Measurements from ENCODE around the gene CASZ1.

CASZ1 gene

GRCh38 chr1:10679496-10680220, 116.8 kb downstream of the CASZ1 start:
- H3K18ac ChIP-seq (ENCODE audit: low read depth in 1 of 2, low read length in 2 of 2), result peak overlapping the region; percentile 25
- H2BK120ac ChIP-seq (ENCODE audit: low read depth, low read length), result no peak overlapping the region
- H3K79me1 ChIP-seq (replicated peaks; ENCODE audit: low read length, poor library complexity, severe bottlenecking), result no peaks in the 10 kb centered on the region
- peaks cover 33% of the 10 kb centered on the region for H3K4me1 ChIP-seq (ENCODE audit: control insufficient read depth, insufficient read depth, low read depth, low read length)
- H3K27me3 ChIP-seq (ENCODE audit: control insufficient read depth in 1 of 2, insufficient read depth in 1 of 2, low read length in 2 of 2), result peaks cover 0 to 66% of the 10 kb centered on the region in 2 experiments
- peak overlapping the region; percentile 23 for H4K91ac ChIP-seq (ENCODE audit: low read length)
- no peak overlapping the region for H3K4ac ChIP-seq (ENCODE audit: low read depth in 1 of 2, low read length in 2 of 2)
- no peak overlapping the region for H2AK5ac ChIP-seq (ENCODE audit: low read length, severe bottlenecking)
- H3K4me2 ChIP-seq (ENCODE audit: low read length, poor library complexity, severe bottlenecking), result no peak overlapping the region
- peak overlapping the region; percentile 58 for H4K8ac ChIP-seq (ENCODE audit: low read length)
- H2BK5ac ChIP-seq (ENCODE audit: low read depth, low read length, poor library complexity, severe bottlenecking), result no peak overlapping the region
- H3K23ac ChIP-seq (ENCODE audit: low read length in 2 of 2), result peak overlapping the region in 1 of 2 experiments; percentile 14
- no peaks in the 10 kb centered on the region for H3K36me3 ChIP-seq (ENCODE audit: control insufficient read depth in 1 of 2, insufficient read depth in 2 of 2, low read depth in 1 of 2, low read length in 2 of 2)
- no peak overlapping the region for H3K27ac ChIP-seq (ENCODE audit: low read length, poor library complexity, severe bottlenecking)
- H3K9ac ChIP-seq (ENCODE audit: low read length), result no peak overlapping the region
- no peaks in the 10 kb centered on the region for H3K9me3 ChIP-seq (ENCODE audit: control insufficient read depth, low read length)
- H2BK15ac ChIP-seq (ENCODE audit: low read depth, poor library complexity, severe bottlenecking), result no peak overlapping the region
- 52% methylated on average over 9 of the region's 9 CpGs for WGBS
- DNase-seq, result peak; percentile 76
- peak overlapping the region in 1 of 2 experiments; percentile 51 for H2BK12ac ChIP-seq (ENCODE audit: low read length in 2 of 2)
- H3K14ac ChIP-seq (ENCODE audit: low read length in 2 of 2), result peak overlapping the region in 1 of 2 experiments; percentile 35
- no peak overlapping the region for H3K4me3 ChIP-seq (ENCODE audit: insufficient read depth in 1 of 2, low read depth in 1 of 2, low read length in 2 of 2)
- H2AFZ ChIP-seq (ENCODE audit: low read depth, low read length), result no peak overlapping the region

DNA sequence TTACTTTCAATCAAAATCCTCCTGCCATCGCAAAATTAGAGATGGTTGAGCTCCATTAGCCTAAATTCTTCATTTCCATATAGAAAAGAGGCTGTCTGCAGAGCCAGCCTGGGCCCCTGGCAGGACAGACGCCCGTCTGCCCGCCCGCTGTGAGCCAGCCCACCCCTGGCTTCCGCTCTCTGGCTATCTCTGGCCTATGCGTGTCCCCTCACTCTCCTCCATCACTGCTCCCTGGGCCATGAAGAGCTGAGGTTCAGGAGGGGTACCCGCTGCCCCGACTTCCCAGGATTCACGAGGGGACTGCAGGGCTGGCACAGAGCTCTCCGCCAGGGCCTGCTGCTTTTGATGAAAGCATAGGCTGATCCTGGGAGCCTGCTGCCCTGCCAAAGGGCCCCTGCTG, 117.6 kb downstream of the CASZ1 start:
- Histone ChIP-seq H2BK15ac (ENCODE audit: low read depth, poor library complexity, severe bottlenecking) (peak overlapping the region; percentile 29), H3K27ac (ENCODE audit: low read length, poor library complexity, severe bottlenecking) (no peak overlapping the region), H3K27me3 (ENCODE audit: control insufficient read depth in 1 of 2, insufficient read depth in 1 of 2, low read length in 2 of 2) (peaks cover 0 to 70% of the 10 kb centered on the region in 2 experiments), H4K91ac (ENCODE audit: low read length) (peak overlapping the region; percentile 6), H3K36me3 (ENCODE audit: control insufficient read depth in 1 of 2, insufficient read depth in 2 of 2, low read depth in 1 of 2, low read length in 2 of 2) (no peaks in the 10 kb centered on the region), H3K79me1 (replicated peaks; ENCODE audit: low read length, poor library complexity, severe bottlenecking) (no peaks in the 10 kb centered on the region), H3K4me3 (ENCODE audit: insufficient read depth in 1 of 2, low read depth in 1 of 2, low read length in 2 of 2) (no peak overlapping the region), H3K4ac (ENCODE audit: low read depth in 1 of 2, low read length in 2 of 2) (no peak overlapping the region), H3K9me3 (ENCODE audit: control insufficient read depth, low read length) (no peaks in the 10 kb centered on the region), H2AK5ac (ENCODE audit: low read length, severe bottlenecking) (no peak overlapping the region), H2BK5ac (ENCODE audit: low read depth, low read length, poor library complexity, severe bottlenecking) (no peak overlapping the region), H3K23ac (ENCODE audit: low read length in 2 of 2) (no peak overlapping the region), H2BK12ac (ENCODE audit: low read length in 2 of 2) (peak overlapping the region in 1 of 2 experiments; percentile 51), H2BK120ac (ENCODE audit: low read depth, low read length) (no peak overlapping the region), H2AFZ (ENCODE audit: low read depth, low read length) (no peak overlapping the region), H3K14ac (ENCODE audit: low read length in 2 of 2) (peak overlapping the region in 1 of 2 experiments; percentile 13), H4K8ac (ENCODE audit: low read length) (no peak overlapping the region), H3K4me1 (ENCODE audit: control insufficient read depth, insufficient read depth, low read depth, low read length) (peaks cover 38% of the 10 kb centered on the region), H3K18ac (ENCODE audit: low read depth in 1 of 2, low read length in 2 of 2) (no peak overlapping the region), H3K9ac (ENCODE audit: low read length) (no peak overlapping the region), H3K4me2 (ENCODE audit: low read length, poor library complexity, severe bottlenecking) (no peak overlapping the region)
- 95% methylated on average over 11 of the region's 11 CpGs for WGBS
- DNase-seq, result no peak

DNA sequence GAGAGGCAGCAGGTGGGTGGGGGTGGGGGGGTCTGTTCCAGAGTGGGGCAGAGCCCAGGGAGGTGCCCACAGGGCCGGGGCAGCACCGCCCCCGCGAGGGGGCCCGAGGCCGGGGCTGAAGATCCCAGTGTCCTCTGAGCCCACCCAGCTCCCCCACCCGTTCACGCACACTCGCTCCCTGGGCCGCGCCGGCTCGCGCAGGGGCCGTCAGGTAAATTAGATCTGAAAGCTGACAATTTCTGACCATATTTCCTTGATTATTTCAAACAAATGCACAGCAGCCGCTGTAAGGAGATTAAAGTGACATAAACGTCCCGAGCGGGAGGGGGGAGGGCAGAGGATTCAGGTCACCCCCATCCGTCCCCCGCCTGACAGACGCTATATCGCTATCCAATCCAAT, 118.0 kb downstream of the CASZ1 start:
- no peak overlapping the region for H2BK15ac ChIP-seq (ENCODE audit: low read depth, poor library complexity, severe bottlenecking)
- no peak overlapping the region for H3K9ac ChIP-seq (ENCODE audit: low read length)
- H3K4me3 ChIP-seq (ENCODE audit: insufficient read depth in 1 of 2, low read depth in 1 of 2, low read length in 2 of 2), result no peak overlapping the region
- H2AFZ ChIP-seq (ENCODE audit: low read depth, low read length), result no peak overlapping the region
- H2BK12ac ChIP-seq (ENCODE audit: low read length in 2 of 2), result no peak overlapping the region
- H2BK5ac ChIP-seq (ENCODE audit: low read depth, low read length, poor library complexity, severe bottlenecking), result no peak overlapping the region
- no peak overlapping the region for H2BK120ac ChIP-seq (ENCODE audit: low read depth, low read length)
- no peaks in the 10 kb centered on the region for H3K9me3 ChIP-seq (ENCODE audit: control insufficient read depth, low read length)
- no peaks in the 10 kb centered on the region for H3K36me3 ChIP-seq (ENCODE audit: control insufficient read depth in 1 of 2, insufficient read depth in 2 of 2, low read depth in 1 of 2, low read length in 2 of 2)
- peaks cover 0 to 70% of the 10 kb centered on the region in 2 experiments for H3K27me3 ChIP-seq (ENCODE audit: control insufficient read depth in 1 of 2, insufficient read depth in 1 of 2, low read length in 2 of 2)
- DNase-seq, result no peak
- H4K8ac ChIP-seq (ENCODE audit: low read length), result no peak overlapping the region
- no peak overlapping the region for H3K4ac ChIP-seq (ENCODE audit: low read depth in 1 of 2, low read length in 2 of 2)
- no peak overlapping the region for H2AK5ac ChIP-seq (ENCODE audit: low read length, severe bottlenecking)
- no peak overlapping the region for H3K27ac ChIP-seq (ENCODE audit: low read length, poor library complexity, severe bottlenecking)
- no peak overlapping the region for H4K91ac ChIP-seq (ENCODE audit: low read length)
- no peak overlapping the region for H3K14ac ChIP-seq (ENCODE audit: low read length in 2 of 2)
- peaks cover 38% of the 10 kb centered on the region for H3K4me1 ChIP-seq (ENCODE audit: control insufficient read depth, insufficient read depth, low read depth, low read length)
- no peak overlapping the region for H3K23ac ChIP-seq (ENCODE audit: low read length in 2 of 2)
- no peaks in the 10 kb centered on the region for H3K79me1 ChIP-seq (replicated peaks; ENCODE audit: low read length, poor library complexity, severe bottlenecking)
- no peak overlapping the region for H3K4me2 ChIP-seq (ENCODE audit: low read length, poor library complexity, severe bottlenecking)
- WGBS, result 90% methylated on average over 23 of the region's 23 CpGs
- no peak overlapping the region for H3K18ac ChIP-seq (ENCODE audit: low read depth in 1 of 2, low read length in 2 of 2)

DNA sequence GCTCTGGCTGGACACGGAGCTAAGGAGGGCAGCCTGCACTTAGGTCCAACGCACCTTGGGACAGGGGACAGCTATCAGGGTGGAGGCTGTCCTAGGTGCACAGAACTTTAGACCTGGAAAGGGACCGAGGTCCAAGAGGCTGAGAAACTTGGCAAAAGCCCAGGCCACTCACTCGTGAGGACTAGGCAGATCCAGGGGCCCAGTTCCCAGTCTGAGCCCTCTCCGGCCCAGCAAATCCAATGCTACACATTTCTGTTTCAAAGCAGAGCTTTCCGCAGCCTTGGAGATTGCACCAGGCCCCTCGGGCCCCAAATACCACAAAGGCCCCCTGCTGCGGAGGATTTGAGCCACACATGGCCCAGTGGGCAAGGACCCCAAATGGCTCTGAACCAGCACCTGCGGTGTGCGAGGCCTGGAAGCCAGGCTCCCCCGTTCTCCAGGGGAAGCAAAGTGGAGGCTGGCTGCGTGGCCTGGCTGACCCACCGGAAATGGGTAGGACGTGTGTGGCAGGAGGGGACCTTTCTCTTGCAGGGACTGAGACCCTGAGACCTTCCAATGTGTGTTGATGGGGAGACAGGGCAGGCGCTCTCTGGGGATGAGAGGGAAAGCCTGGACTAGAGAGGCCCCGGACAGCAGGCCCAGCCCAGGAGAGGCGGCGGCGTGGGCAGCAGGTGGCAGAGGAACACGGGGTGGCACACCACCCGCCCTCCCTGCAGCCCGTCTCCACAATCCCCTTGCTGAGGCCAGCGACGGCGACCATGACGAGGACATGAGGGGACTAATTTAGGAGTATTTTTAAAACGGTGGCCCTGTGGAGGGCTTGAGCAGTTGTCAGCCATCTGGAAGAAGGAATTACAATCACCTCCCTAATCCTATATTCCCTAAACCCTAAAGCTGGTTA, 118.7 kb downstream of the CASZ1 start:
- peak overlapping the region in 1 of 2 experiments; percentile 42 for H3K4ac ChIP-seq (ENCODE audit: low read depth in 1 of 2, low read length in 2 of 2)
- peaks cover 0 to 70% of the 10 kb centered on the region in 2 experiments for H3K27me3 ChIP-seq (ENCODE audit: control insufficient read depth in 1 of 2, insufficient read depth in 1 of 2, low read length in 2 of 2)
- peak overlapping the region in 1 of 2 experiments; percentile 59 for H3K18ac ChIP-seq (ENCODE audit: low read depth in 1 of 2, low read length in 2 of 2)
- H4K91ac ChIP-seq (ENCODE audit: low read length), result no peak overlapping the region
- H3K27ac ChIP-seq (ENCODE audit: low read length, poor library complexity, severe bottlenecking), result no peak overlapping the region
- H3K79me1 ChIP-seq (replicated peaks; ENCODE audit: low read length, poor library complexity, severe bottlenecking), result no peaks in the 10 kb centered on the region
- H3K4me2 ChIP-seq (ENCODE audit: low read length, poor library complexity, severe bottlenecking), result no peak overlapping the region
- no peaks in the 10 kb centered on the region for H3K36me3 ChIP-seq (ENCODE audit: control insufficient read depth in 1 of 2, insufficient read depth in 2 of 2, low read depth in 1 of 2, low read length in 2 of 2)
- H3K14ac ChIP-seq (ENCODE audit: low read length in 2 of 2), result peak overlapping the region in 1 of 2 experiments; percentile 84
- no peak overlapping the region for H2BK120ac ChIP-seq (ENCODE audit: low read depth, low read length)
- H2BK5ac ChIP-seq (ENCODE audit: low read depth, low read length, poor library complexity, severe bottlenecking), result no peak overlapping the region
- no peak for DNase-seq
- 81% methylated on average over 22 of the region's 27 CpGs for WGBS
- peak overlapping the region in 1 of 2 experiments; percentile 83 for H2BK12ac ChIP-seq (ENCODE audit: low read length in 2 of 2)
- no peak overlapping the region for H2AFZ ChIP-seq (ENCODE audit: low read depth, low read length)
- no peak overlapping the region for H3K4me3 ChIP-seq (ENCODE audit: insufficient read depth in 1 of 2, low read depth in 1 of 2, low read length in 2 of 2)
- peak overlapping the region; percentile 31 for H4K8ac ChIP-seq (ENCODE audit: low read length)
- H2AK5ac ChIP-seq (ENCODE audit: low read length, severe bottlenecking), result no peak overlapping the region
- no peak overlapping the region for H3K23ac ChIP-seq (ENCODE audit: low read length in 2 of 2)
- peaks cover 38% of the 10 kb centered on the region for H3K4me1 ChIP-seq (ENCODE audit: control insufficient read depth, insufficient read depth, low read depth, low read length)
- H3K9me3 ChIP-seq (ENCODE audit: control insufficient read depth, low read length), result no peaks in the 10 kb centered on the region
- H2BK15ac ChIP-seq (ENCODE audit: low read depth, poor library complexity, severe bottlenecking), result peak overlapping the region; percentile 3
- no peak overlapping the region for H3K9ac ChIP-seq (ENCODE audit: low read length)

Measured in mesenchymal stem cell (in vitro differentiated cells and primary cell).